ENCODE measurements around the gene FMN2. TPM values are rescaled to one million over a fixed set of nuclear protein-coding genes. Genes with fewer than 3 reads are reported as not detected.

Gene FMN2
- total RNA-seq, 1 donor from 2014 or later = 1.7 TPM

DNA sequence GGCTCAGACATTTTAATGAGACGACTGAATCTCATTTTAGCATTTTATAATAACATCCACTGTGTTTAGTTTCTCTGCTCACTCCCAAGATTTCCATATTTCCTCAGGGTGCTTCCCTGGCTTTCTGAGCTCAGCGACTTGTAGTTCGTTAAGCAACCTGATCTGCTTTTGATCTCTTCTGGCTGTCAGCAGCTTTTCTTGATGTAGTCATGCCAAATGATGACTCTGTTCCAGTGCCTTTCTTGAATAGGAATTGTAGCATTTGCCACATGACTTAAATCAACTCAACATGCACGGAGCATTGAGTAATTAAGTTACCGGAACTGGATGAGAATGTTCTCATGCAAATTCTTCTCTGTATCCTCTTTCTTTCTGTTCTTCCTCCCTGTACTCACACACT, 246.1 kb downstream of the FMN2 start:
- Histone ChIP-seq H3K27me3 (no peaks in the 10 kb centered on the region), H3F3A (ENCODE audit: low read depth) (no peaks in the 10 kb centered on the region), H3K79me2 (ENCODE audit: low read depth) (no peaks in the 10 kb centered on the region), H2AFZ (replicated peaks) (no peak overlapping the region), H3K4me2 (no peak overlapping the region), H3K9me3 (ENCODE audit: low read depth) (no peaks in the 10 kb centered on the region), H4K20me1 (ENCODE audit: low read depth) (no peaks in the 10 kb centered on the region), H3K4me1 (peaks cover 6% of the 10 kb centered on the region), H3K4me3 (no peak overlapping the region), H3K27ac (no peak overlapping the region), H3K9ac (no peak overlapping the region), H3K36me3 (no peaks in the 10 kb centered on the region)
- no peak overlapping the region for H3K4me3 Mint-ChIP-seq
- no peak for TF ChIP-seq EZH2 (IDR thresholded peaks at IDR 0.05)
- no peak for TF ChIP-seq EZH2phosphoT487 (IDR thresholded peaks at IDR 0.05)
- TF ChIP-seq, protein P1, sequence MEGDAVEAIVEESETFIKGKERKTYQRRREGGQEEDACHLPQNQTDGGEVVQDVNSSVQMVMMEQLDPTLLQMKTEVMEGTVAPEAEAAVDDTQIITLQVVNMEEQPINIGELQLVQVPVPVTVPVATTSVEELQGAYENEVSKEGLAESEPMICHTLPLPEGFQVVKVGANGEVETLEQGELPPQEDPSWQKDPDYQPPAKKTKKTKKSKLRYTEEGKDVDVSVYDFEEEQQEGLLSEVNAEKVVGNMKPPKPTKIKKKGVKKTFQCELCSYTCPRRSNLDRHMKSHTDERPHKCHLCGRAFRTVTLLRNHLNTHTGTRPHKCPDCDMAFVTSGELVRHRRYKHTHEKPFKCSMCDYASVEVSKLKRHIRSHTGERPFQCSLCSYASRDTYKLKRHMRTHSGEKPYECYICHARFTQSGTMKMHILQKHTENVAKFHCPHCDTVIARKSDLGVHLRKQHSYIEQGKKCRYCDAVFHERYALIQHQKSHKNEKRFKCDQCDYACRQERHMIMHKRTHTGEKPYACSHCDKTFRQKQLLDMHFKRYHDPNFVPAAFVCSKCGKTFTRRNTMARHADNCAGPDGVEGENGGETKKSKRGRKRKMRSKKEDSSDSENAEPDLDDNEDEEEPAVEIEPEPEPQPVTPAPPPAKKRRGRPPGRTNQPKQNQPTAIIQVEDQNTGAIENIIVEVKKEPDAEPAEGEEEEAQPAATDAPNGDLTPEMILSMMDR (IDR thresholded peaks at IDR 0.05) = no peak
- H3K9me3 Mint-ChIP-seq = no peaks in the 10 kb centered on the region
- H3K27ac Mint-ChIP-seq = no peak overlapping the region
- peaks cover 19% of the 10 kb centered on the region for H3K4me1 Mint-ChIP-seq
- H3K36me3 Mint-ChIP-seq = peaks cover 4% of the 10 kb centered on the region
- DNase-seq (ENCODE audit: low spot score) = no peak
- no peaks in the 10 kb centered on the region for H3K27me3 Mint-ChIP-seq (ENCODE audit: insufficient read depth, low read depth)

DNA sequence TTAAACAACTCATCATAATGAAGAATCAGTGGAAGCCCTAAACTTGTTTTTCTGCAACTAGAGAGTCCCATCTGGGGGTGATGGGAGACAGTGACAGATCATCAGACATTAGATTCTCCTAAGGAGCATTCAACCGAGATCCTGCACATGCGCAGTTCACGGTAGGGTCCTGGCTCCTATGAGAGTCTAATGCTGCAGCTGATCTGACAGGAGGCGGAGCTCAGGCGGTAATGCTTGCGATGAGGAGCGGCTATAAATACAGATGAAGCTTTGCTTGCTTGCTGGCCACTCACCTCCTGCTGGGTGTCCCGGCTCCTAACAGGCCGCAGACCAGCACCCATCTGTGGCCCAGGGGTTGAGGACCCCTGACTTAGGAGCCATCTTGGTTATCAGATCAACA, 247.2 kb downstream of the FMN2 start:
- Histone ChIP-seq H3K9ac (no peak overlapping the region), H3K27ac (no peak overlapping the region), H3K27me3 (no peaks in the 10 kb centered on the region), H3K36me3 (no peaks in the 10 kb centered on the region), H2AFZ (replicated peaks) (no peak overlapping the region), H3K4me2 (no peak overlapping the region), H3K4me1 (peaks cover 5% of the 10 kb centered on the region), H3K4me3 (no peak overlapping the region), H4K20me1 (ENCODE audit: low read depth) (no peaks in the 10 kb centered on the region), H3K79me2 (ENCODE audit: low read depth) (no peaks in the 10 kb centered on the region), H3F3A (ENCODE audit: low read depth) (no peaks in the 10 kb centered on the region), H3K9me3 (ENCODE audit: low read depth) (no peaks in the 10 kb centered on the region)
- Mint-ChIP-seq H3K27me3 (ENCODE audit: insufficient read depth, low read depth) (peaks cover 2% of the 10 kb centered on the region), H3K27ac (no peak overlapping the region), H3K9me3 (no peaks in the 10 kb centered on the region), H3K4me3 (no peak overlapping the region), H3K36me3 (peaks cover 4% of the 10 kb centered on the region), H3K4me1 (peaks cover 17% of the 10 kb centered on the region)
- TF ChIP-seq, protein P1 (IDR thresholded peaks at IDR 0.05) = no peak
- no peak for TF ChIP-seq EZH2 (IDR thresholded peaks at IDR 0.05)
- no peak for TF ChIP-seq EZH2phosphoT487 (IDR thresholded peaks at IDR 0.05)
- DNase-seq (ENCODE audit: low spot score) = no peak

DNA sequence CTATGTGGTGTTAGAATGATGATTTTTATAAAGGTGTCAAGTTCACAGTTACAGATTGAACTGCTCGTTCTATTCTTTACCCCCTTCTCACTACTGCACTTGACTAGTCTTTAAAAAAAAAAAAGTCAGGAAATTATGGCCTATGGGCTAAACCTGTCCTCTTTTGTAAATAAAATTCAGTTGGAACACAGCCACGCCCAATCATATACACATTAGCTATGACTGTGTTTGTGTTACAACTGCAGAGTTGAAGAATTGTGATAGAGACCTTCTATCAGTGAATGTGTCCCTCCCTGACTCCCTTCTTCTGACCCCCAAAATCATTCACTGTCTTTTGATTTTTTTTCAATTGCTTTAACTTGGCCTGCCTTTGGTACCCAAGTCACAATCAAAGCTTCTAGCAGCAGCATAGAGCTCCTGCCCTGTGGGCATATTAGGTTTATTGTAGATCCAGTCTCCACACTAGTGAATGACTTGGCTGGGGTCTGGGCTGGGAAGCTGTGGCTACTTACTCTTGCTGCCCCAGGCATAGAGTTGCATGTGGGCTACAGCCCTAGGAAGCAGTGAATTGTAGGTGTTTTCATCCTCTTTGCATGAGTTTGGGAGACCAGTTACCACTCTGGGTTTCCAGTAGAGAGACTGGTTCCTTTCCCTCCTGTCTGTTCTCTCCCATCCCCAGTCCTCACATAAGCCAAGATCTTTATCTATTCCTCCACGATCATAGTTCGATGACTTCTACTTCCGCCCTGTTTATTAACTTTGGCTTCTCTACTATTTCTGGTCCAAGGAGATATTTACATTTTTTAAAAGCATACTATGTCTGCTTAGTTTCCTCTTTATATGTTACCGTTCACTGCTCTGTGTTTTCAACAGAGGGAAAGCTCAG, 249.9 kb downstream of the FMN2 start:
- Mint-ChIP-seq H3K27ac (no peak overlapping the region), H3K9me3 (no peaks in the 10 kb centered on the region), H3K36me3 (peaks cover 4% of the 10 kb centered on the region), H3K4me3 (no peak overlapping the region), H3K4me1 (peaks cover 17% of the 10 kb centered on the region), H3K27me3 (ENCODE audit: insufficient read depth, low read depth) (peaks cover 2% of the 10 kb centered on the region)
- TF ChIP-seq EZH2phosphoT487 (IDR thresholded peaks at IDR 0.05) = no peak
- TF ChIP-seq, protein P1 (IDR thresholded peaks at IDR 0.05) = no peak
- TF ChIP-seq EZH2 (IDR thresholded peaks at IDR 0.05) = no peak
- H3K27me3 ChIP-seq = no peaks in the 10 kb centered on the region
- no peak overlapping the region for H3K27ac ChIP-seq
- H3K79me2 ChIP-seq (ENCODE audit: low read depth) = no peaks in the 10 kb centered on the region
- H3K4me3 ChIP-seq = no peak overlapping the region
- H3K4me2 ChIP-seq = no peak overlapping the region
- no peaks in the 10 kb centered on the region for H4K20me1 ChIP-seq (ENCODE audit: low read depth)
- peaks cover 5% of the 10 kb centered on the region for H3K4me1 ChIP-seq
- H2AFZ ChIP-seq (replicated peaks) = no peak overlapping the region
- no peak for DNase-seq (ENCODE audit: low spot score)
- no peaks in the 10 kb centered on the region for H3K36me3 ChIP-seq
- H3F3A ChIP-seq (ENCODE audit: low read depth) = no peaks in the 10 kb centered on the region
- H3K9me3 ChIP-seq (ENCODE audit: low read depth) = no peaks in the 10 kb centered on the region
- H3K9ac ChIP-seq = no peak overlapping the region
